PC-9 (cell line): ENCODE results near the gene MYO5B. TPM values are rescaled to one million over a fixed set of nuclear protein-coding genes. Genes with fewer than 3 reads are reported as not detected.

ENCODE experiments used
- BruUV-seq: library from RNA; stranded (reverse); fragments of 400-500 nt; replicated peaks from 2 replicates; lab custom pipeline; 2021; lab: Mats Ljungman, UMichigan
- CTCF ChIA-PET: fragments of 300-600 bp; sonication (Branson Sonifier 250); formaldehyde crosslinking; loops from one replicate; lab custom pipeline; 2022; ENCODE audit warnings: antibody characterized with exemption; lab: Charles Lee
- POLR2A ChIA-PET: fragments of 300-600 bp; sonication (Branson Sonifier 250); formaldehyde crosslinking; loops from one replicate; lab custom pipeline; 2022; ENCODE audit warnings: antibody characterized with exemption; ENCODE audit not compliant: unreplicated experiment; lab: Charles Lee
- DNase-seq, 2 experiments: peaks; one replicate each; pipeline versions ENCODE4 v3.0.0 to v3.0.0-alpha.2; 2015 to 2022; ENCODE audit warnings: mixed read lengths in 1 of 2
- H2AFZ ChIP-seq: fragments of 200-600 bp; sonication (generic); 2 replicates; pipeline ENCODE4 v1.8.1; 2017; ENCODE audit warnings: antibody characterized with exemption
- H3F3A ChIP-seq: fragments of 200-600 bp; sonication (generic); 2 replicates; pipeline ENCODE4 v1.8.1; 2017; ENCODE audit warnings: antibody characterized with exemption, mild to moderate bottlenecking, low read depth; ENCODE audit not compliant: insufficient read depth
- H3K27ac ChIP-seq: fragments of 200-600 bp; sonication (generic); 2 replicates; pipeline ENCODE4 v1.6.1; 2016; ENCODE audit warnings: mixed run types
- H3K27me3 ChIP-seq: fragments of 200-600 bp; sonication (generic); 2 replicates; pipeline ENCODE4 v1.6.1; 2016; ENCODE audit warnings: low read depth, mixed run types; ENCODE audit not compliant: insufficient read depth
- H3K36me3 ChIP-seq: fragments of 200-600 bp; sonication (generic); 2 replicates; pipeline ENCODE4 v1.6.1; 2016; ENCODE audit warnings: low read depth, mixed run types
- H3K4me1 ChIP-seq: fragments of 200-600 bp; sonication (generic); replicated peaks from 2 replicates; pipeline ENCODE4 v1.6.1; 2016; ENCODE audit warnings: mixed run types; ENCODE audit not compliant: insufficient read depth
- H3K4me2 ChIP-seq: fragments of 200-600 bp; sonication (generic); 2 replicates; pipeline ENCODE4 v1.6.1; 2017; ENCODE audit warnings: mixed run types
- H3K4me3 ChIP-seq: fragments of 200-600 bp; sonication (generic); 2 replicates; pipeline ENCODE4 v1.6.1; 2016; ENCODE audit warnings: mixed run types
- H3K79me2 ChIP-seq: fragments of 200-600 bp; sonication (generic); 2 replicates; pipeline ENCODE4 v1.6.1; 2017; ENCODE audit warnings: low read depth, mixed run types
- H3K9me2 ChIP-seq: fragments of 200-600 bp; sonication (generic); 2 replicates; pipeline ENCODE4 v1.8.1; 2017; ENCODE audit warnings: mild to moderate bottlenecking; ENCODE audit not compliant: insufficient read depth
- H3K9me3 ChIP-seq: fragments of 200-600 bp; sonication (generic); 2 replicates; pipeline ENCODE4 v1.8.1; 2016; ENCODE audit warnings: low read depth; ENCODE audit not compliant: insufficient read depth
- H4K20me1 ChIP-seq: fragments of 200-600 bp; sonication (generic); 2 replicates; pipeline ENCODE4 v1.8.1; 2017; ENCODE audit not compliant: insufficient read depth
- EZH2 ChIP-seq: fragments of 200-600 bp; sonication (generic); IDR thresholded peaks from 2 replicates; pipeline ENCODE4 v1.8.0; 2017; ENCODE audit warnings: antibody characterized with exemption, low read depth
- intact Hi-C: fragments of 100-400 bp; cut with micrococcal nuclease; formaldehyde crosslinking; loops from one replicate; pipeline ENCODE4 v1.10.0; 2022; ENCODE audit not compliant: unreplicated experiment
- total RNA-seq: library from RNA; stranded (reverse); gene quantifications from 2 replicates; pipeline ENCODE4 v1.2.3, GENCODE V29; 2021
- TF ChIP-seq, protein P1 (sequence below): fragments of 200-600 bp; sonication (generic); conservative IDR thresholded peaks from 2 replicates; pipeline ENCODE4 v1.6.1; 2017; ENCODE audit warnings: mixed run types, antibody characterized with exemption, mild to moderate bottlenecking, moderate library complexity

MYO5B gene
- total RNA-seq, 1 experiment from 2014 or later, result 25.4 TPM

DNA sequence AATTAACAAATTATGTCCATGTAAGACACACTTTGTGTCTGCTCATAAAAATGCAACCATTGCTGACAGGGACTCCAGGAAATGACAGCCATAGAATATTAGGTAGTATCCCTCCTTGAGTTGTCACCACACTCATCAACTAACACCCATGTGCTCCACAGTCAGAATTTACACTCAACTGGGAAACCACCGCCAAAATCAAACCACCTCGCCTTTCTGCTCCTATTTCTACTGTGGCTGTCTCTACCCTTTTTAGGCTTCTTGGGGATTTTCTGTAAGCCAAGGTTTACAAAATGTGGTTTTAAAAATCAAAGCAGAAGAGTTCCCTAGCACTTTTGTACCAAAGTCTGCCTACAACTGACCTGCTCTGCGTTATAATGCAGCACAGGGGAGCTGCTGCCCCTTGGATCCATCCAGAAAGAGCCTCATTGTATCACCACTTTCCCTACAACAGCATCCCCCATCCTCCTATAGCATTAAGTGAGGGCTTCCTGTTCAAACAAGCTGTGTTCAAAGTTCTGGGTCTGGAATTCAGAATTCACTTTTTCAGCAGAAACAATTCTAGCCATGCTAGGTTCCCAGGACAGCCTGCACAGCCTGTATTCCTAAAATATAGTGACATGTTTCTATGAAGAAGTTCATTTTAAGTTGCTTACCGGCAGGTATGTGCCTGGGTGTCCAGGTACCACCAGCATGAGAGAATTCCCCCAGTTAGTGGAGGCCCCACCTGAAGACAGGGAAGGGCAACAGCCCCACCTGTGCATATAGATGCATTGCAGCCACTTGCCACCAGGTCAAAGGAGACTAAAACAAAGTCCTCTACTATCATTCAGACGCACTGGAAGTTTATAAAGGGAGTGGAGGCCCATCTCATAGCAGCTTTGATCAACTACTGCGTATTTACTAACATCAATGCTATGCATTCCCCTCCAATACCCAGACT lies 104.3 kb downstream of the MYO5B start:
- Histone ChIP-seq H3K27me3 (no peaks in the 10 kb centered on the region), H3K4me3 (no peak overlapping the region), H3K9me3 (no peaks in the 10 kb centered on the region), H3K36me3 (no peaks in the 10 kb centered on the region), H3K79me2 (peaks cover 4% of the 10 kb centered on the region; the same call in 1 of the 2 replicates), H3K4me1 (peaks cover 29% of the 10 kb centered on the region), H4K20me1 (no peaks in the 10 kb centered on the region), H3K4me2 (no peak overlapping the region), H3F3A (no peaks in the 10 kb centered on the region), H3K27ac (no peak overlapping the region), H3K9me2 (no peaks in the 10 kb centered on the region), H2AFZ (no peak overlapping the region)
- ChIA-PET POLR2A (no interaction called here), CTCF (no interaction called here)
- TF ChIP-seq EZH2, result no peak
- TF ChIP-seq, protein P1, sequence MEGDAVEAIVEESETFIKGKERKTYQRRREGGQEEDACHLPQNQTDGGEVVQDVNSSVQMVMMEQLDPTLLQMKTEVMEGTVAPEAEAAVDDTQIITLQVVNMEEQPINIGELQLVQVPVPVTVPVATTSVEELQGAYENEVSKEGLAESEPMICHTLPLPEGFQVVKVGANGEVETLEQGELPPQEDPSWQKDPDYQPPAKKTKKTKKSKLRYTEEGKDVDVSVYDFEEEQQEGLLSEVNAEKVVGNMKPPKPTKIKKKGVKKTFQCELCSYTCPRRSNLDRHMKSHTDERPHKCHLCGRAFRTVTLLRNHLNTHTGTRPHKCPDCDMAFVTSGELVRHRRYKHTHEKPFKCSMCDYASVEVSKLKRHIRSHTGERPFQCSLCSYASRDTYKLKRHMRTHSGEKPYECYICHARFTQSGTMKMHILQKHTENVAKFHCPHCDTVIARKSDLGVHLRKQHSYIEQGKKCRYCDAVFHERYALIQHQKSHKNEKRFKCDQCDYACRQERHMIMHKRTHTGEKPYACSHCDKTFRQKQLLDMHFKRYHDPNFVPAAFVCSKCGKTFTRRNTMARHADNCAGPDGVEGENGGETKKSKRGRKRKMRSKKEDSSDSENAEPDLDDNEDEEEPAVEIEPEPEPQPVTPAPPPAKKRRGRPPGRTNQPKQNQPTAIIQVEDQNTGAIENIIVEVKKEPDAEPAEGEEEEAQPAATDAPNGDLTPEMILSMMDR, result no peak
- no peak for DNase-seq
- intact Hi-C loops, result no loop called here
- no TSS peak for BruUV-seq

DNA sequence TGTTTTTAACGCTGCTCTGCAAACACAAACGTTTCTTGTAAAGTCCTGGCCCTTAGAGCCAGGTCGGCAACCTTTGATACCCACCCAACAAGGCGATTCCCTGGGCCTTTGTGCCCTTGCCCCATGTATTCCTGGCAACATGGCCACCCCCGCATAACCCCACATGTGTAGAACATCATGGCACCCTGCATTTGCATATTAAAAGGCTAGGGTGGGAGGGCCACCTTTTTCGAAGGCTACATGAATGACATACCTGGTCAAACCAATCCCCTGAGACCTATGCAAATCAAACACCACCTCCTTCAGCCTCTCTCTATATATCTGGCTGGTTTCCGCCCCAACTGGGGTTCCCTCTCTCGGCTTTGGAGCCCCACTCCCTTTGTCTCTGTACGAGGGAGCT lies 105.2 kb downstream of the MYO5B start:
- no peaks in the 10 kb centered on the region for H3K9me2 ChIP-seq
- no TSS peak for BruUV-seq
- TF ChIP-seq, protein P1, result no peak
- no peak overlapping the region for H3K4me2 ChIP-seq
- peaks cover 29% of the 10 kb centered on the region for H3K4me1 ChIP-seq
- no peaks in the 10 kb centered on the region for H3K9me3 ChIP-seq
- CTCF ChIA-PET, result no interaction called here
- no peaks in the 10 kb centered on the region for H3F3A ChIP-seq
- H3K36me3 ChIP-seq, result no peaks in the 10 kb centered on the region
- H2AFZ ChIP-seq, result no peak overlapping the region
- no peaks in the 10 kb centered on the region for H3K27me3 ChIP-seq
- H3K79me2 ChIP-seq, result peaks cover 4% of the 10 kb centered on the region; the same call in 1 of the 2 replicates
- POLR2A ChIA-PET, result no interaction called here
- H3K4me3 ChIP-seq, result no peak overlapping the region
- DNase-seq, result no peak
- H4K20me1 ChIP-seq, result no peaks in the 10 kb centered on the region
- intact Hi-C loops, result no loop called here
- H3K27ac ChIP-seq, result no peak overlapping the region

DNA sequence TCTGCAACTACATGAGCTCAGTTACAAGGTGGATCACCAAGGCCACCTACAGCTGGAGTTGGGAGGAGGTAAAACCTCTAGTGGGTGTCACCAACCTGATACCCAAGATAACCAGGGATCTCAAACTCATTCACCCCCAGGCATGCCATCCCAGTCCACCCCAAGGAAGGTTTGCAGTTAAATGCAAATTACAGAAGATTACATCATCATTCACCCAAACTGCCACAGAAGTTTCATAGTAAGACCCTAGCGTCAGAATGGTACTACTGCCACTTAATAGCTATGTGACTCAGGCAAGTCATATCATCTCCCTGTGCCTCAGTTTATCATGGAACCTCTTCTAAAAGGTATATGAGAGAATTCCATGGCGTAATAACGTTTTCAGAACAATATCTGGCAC lies 111.2 kb downstream of the MYO5B start:
- DNase-seq, result no peak
- no peaks in the 10 kb centered on the region for H3K36me3 ChIP-seq
- no peaks in the 10 kb centered on the region for H3K27me3 ChIP-seq
- BruUV-seq, result no TSS peak
- H2AFZ ChIP-seq, result no peak overlapping the region
- ChIA-PET POLR2A (no interaction called here), CTCF (no interaction called here)
- H3F3A ChIP-seq, result peaks cover 29% of the 10 kb centered on the region
- H3K9me2 ChIP-seq, result no peaks in the 10 kb centered on the region
- no peaks in the 10 kb centered on the region for H3K9me3 ChIP-seq
- H4K20me1 ChIP-seq, result no peaks in the 10 kb centered on the region
- TF ChIP-seq EZH2, result no peak
- TF ChIP-seq, protein P1, result no peak
- H3K4me3 ChIP-seq, result no peak overlapping the region
- peaks cover 34% of the 10 kb centered on the region for H3K4me1 ChIP-seq
- no peak overlapping the region for H3K4me2 ChIP-seq
- H3K79me2 ChIP-seq, result peaks cover 45% of the 10 kb centered on the region
- H3K27ac ChIP-seq, result no peak overlapping the region
- intact Hi-C loops, result no loop called here
